NT2/D1 (cell line): ENCODE measurements around the gene COMT.

ENCODE experiments used
- YY1 ChIP-seq: IDR thresholded peaks from 2 replicates; pipeline ENCODE4 v1.6.1; 2011; ENCODE audit not compliant: insufficient read length, insufficient read depth
- ZNF274 ChIP-seq: IDR thresholded peaks from 2 replicates; pipeline ENCODE4 v1.6.1; 2011; ENCODE audit warnings: mild to moderate bottlenecking, low read depth, low read length

GRCh38 chr22:19998991-19999820 is 57.6 kb downstream of the COMT start:
- TF ChIP-seq YY1 = no peak
- TF ChIP-seq ZNF274 = no peak
